ENCODE measurements around the gene KMT5B.

KMT5B gene

GRCh38 chr11:68116974-68117373, 96.1 kb downstream of the KMT5B start:
- ChIA-PET POLR2A (interaction anchor here (0.6 kb wide), 1 partner anchor 464 kb away, joined by 4 read pairs; no protein-coding TSS in a partner anchor), CTCF (no interaction called here)
- no peak for TF ChIP-seq CTCF (IDR thresholded peaks at IDR 0.05; ENCODE audit: insufficient read depth, low read length, missing control alignments)
- H3K4me3 ChIP-seq (ENCODE audit: low read depth, low read length), result no peak overlapping the region
- no peak for DNase-seq (ENCODE audit: low read depth, low spot score)

GRCh38 chr11:68116126-68116525, 97.0 kb downstream of the KMT5B start:
- TF ChIP-seq CTCF (IDR thresholded peaks at IDR 0.05; ENCODE audit: insufficient read depth, low read length, missing control alignments), result no peak
- ChIA-PET CTCF (no interaction called here), POLR2A (no interaction called here)
- DNase-seq (ENCODE audit: low read depth, low spot score), result no peak
- H3K4me3 ChIP-seq (ENCODE audit: low read depth, low read length), result no peak overlapping the region

DNA sequence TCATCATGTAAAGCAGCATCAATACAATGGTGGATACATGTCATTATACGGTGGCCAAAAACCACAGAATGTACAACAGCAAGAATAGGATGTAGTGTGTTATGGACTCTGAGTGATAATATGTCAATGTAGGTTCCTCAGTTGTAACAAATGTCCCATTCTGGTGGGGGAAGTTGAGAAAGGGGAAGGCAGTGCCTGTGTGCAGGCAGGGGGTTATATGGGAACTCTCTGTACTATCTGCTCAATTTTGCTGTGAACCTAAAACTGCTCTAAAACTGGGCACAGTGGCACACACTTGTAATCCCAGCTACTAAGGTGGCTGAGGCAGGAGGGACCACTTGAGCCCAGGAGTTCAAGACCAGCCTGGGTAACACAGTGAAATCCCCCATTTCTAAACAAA, 97.8 kb downstream of the KMT5B start:
- ChIA-PET CTCF (no interaction called here), POLR2A (no interaction called here)
- no peak for TF ChIP-seq CTCF (IDR thresholded peaks at IDR 0.05; ENCODE audit: insufficient read depth, low read length, missing control alignments)
- H3K4me3 ChIP-seq (ENCODE audit: low read depth, low read length), result no peak overlapping the region
- DNase-seq (ENCODE audit: low read depth, low spot score), result no peak

GRCh38 chr11:68113986-68114385, 99.1 kb downstream of the KMT5B start:
- POLR2A ChIA-PET, result no interaction called here

DNA sequence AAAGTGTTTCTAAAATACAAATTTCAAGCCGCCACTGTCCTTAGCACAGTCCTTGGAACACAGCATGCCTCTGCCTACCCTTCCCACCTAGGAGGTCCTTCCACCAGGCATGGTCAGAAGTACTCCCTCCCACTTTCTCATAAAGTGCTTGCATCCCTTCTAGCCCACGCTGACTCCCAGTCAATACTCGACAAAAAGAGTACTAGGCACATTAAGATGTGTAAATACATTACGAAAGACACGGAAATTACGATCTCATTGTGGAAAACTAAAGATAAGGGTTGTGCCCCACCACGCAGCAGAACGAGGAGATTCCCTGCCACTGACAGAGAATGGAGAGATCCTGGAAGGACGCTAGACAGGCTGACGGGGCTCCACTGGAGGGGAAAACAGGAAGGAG, 105.4 kb downstream of the KMT5B start:
- CTCF ChIA-PET, result interaction anchor here (1.0 kb wide), 1 partner anchor 10 kb away, joined by 3 read pairs; no protein-coding TSS in a partner anchor
- H3K4me3 ChIP-seq (ENCODE audit: low read depth, low read length), result no peak overlapping the region
- no peak for DNase-seq (ENCODE audit: low read depth, low spot score)
- TF ChIP-seq CTCF (IDR thresholded peaks at IDR 0.05; ENCODE audit: insufficient read depth, low read length, missing control alignments), result no peak
- POLR2A ChIA-PET, result no interaction called here

More at GRCh38 chr11:68113986-68114385, 99.1 kb downstream of the KMT5B start:
- no peak overlapping the region for H3K4me3 ChIP-seq (ENCODE audit: low read depth, low read length)
- TF ChIP-seq CTCF (IDR thresholded peaks at IDR 0.05; ENCODE audit: insufficient read depth, low read length, missing control alignments), result peak; percentile 13
- DNase-seq (ENCODE audit: low read depth, low spot score), result peak; percentile 23
- CTCF ChIA-PET, result interaction anchor here (0.6 to 2.4 kb wide), 2 partner anchors 11 to 41 kb away, joined by 3 to 7 read pairs; no protein-coding TSS in a partner anchor

- ChIA-PET CTCF (no interaction called here), POLR2A (no interaction called here)
- no peak for TF ChIP-seq CTCF (IDR thresholded peaks at IDR 0.05; ENCODE audit: insufficient read depth, low read length, missing control alignments)
- DNase-seq (ENCODE audit: low read depth, low spot score), result no peak
- no peak overlapping the region for H3K4me3 ChIP-seq (ENCODE audit: low read depth, low read length)
Observed at GRCh38 chr11:68106165-68106940, 106.7 kb downstream of the KMT5B start.
